HG03025 (cell line): ENCODE data around the gene TMPRSS11B.
"Not testable (repeated sequence)": the region's sequence is repeated elsewhere in the genome, so short reads cannot be mapped to it uniquely, and the experiment has no call there.

Experiments
- ATAC-seq: cut with Tn5 transposase; IDR thresholded peaks from one replicate; pipeline ENCODE4 v1.9.1; 2021; ENCODE audit warnings: mild to moderate bottlenecking, moderate library complexity; ENCODE audit not compliant: unreplicated experiment, low FRiP score

The TMPRSS11B gene, protein sequence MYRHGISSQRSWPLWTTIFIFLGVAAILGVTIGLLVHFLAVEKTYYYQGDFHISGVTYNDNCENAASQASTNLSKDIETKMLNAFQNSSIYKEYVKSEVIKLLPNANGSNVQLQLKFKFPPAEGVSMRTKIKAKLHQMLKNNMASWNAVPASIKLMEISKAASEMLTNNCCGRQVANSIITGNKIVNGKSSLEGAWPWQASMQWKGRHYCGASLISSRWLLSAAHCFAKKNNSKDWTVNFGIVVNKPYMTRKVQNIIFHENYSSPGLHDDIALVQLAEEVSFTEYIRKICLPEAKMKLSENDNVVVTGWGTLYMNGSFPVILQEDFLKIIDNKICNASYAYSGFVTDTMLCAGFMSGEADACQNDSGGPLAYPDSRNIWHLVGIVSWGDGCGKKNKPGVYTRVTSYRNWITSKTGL

DNA sequence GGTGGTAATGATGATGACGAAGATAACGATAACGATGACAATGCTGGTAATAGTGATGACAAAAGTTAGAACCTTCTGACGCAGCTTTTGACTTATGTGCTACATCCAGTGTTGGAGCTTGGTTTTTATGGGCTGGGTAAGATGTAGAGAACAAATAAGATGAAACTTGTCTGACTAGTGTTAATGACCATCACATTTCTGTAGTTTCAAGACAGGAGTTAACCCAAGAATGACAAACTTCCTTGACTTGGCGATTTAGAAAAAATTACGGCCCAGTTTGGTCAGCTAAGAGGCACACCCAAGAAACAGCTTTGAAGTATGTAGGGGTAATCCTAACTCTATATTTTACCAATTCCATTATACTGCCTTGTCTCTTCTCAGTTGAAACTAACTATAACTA is at the start of gene TMPRSS11B:
Gene TMPRSS11B, minus strand, starts transcription at position 101 of the 400 bp plus-strand sequence. CDS start 136 bp downstream, outside the sequence.
- ATAC-seq = no peak

DNA sequence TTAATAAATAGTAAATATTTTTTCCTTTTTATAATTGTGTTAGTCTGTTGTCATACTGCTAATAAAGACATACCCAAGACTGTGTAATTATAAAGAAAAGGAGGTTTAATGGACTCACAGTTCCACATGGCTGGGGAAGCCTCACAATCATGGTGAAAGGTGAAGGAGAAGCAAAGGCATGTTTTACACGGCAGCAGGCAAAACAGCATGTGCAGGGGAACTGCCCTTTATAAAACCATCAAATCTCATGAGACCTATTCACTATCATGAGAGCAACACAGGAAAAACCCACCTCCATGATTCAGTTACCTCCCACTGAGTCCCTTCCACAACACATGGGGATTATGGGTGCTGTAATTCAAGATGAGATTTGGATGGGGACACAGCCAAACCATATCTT is 45.8 kb upstream of the TMPRSS11B start:
- no peak for ATAC-seq

DNA sequence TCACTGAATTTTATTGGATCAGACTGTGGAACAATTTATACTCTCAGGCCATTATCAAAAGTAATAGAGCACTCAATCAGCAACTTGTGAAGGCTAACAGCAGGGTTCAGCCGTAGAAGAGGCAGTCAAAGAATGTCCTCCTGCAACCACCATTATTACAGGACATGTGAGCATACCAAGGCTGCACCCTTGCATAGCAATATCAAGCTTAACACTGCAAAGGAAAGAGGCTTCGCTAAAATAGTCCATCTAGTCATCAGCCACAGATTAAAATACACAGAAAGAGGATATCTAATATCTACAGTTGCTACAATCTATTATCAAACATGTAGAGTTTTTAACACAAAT is 42.9 kb upstream of the TMPRSS11B start:
- ATAC-seq = no peak

DNA sequence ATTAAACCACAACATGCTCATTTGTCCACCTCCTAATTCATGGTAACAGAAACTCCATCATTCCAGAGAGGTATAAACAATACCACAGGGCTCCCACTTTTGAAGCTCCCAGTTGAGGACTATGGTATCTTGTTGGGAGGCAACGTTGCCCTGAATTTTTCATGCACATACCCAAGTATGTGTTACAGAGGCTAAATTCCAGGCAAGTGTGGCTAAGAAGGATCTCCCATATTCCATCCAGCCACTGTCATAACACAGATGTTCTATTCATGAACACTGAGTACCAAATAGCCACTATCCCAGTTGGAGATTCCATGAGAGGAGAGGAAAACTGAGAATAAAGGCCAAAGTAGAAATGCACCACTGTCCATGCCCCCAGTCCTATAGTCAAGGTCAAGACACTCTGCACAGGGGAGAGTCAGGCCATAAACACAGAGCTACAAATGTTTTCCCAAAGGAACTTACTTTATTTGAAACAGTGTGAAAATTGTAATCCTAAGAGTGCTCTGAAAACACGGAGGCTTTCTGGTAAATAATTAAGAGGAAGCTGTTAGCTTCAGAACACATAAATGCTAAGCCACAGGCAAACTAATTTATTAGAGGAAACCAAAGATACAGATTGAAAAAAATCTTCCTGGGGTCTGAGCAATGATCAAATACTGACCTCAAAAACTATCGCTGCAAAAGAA is 42.4 kb upstream of the TMPRSS11B start:
- ATAC-seq = no peak

DNA sequence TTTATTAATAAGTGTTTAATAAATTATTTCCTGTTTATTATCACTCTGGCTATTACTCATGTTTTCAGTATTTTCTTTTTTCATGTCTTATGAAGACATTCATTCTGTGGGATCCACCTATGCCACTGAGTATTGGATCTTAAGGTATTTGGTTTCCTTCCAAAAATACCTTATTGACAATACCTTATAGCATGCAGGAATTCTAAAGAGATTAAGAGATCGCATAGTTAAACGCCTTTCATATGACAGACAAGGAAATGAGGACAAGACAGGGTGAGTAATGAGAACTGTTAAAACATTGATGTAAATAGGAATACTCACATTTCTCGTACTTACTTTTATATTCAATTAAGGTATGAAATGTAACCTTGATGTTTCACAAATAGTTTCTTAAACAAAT is 38.2 kb upstream of the TMPRSS11B start:
- no peak for ATAC-seq

DNA sequence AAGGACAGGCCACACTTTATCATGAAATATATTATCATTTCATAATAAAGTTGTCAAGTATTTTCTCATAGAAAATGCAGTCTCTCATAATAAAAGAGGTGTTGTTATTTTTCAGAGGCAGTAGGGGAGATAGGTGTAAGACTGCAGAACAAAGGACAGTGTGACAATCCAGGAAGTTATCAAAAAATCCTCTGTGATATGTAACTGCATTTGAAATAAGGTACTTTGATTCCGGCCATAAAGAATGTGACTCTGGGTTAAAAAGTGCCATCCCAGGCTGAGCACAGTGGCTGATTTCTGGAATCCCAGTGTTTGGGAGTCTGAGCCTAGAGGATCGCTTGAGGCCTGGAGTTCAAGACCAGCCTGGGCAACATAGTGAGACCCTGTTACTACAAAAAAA is 37.6 kb upstream of the TMPRSS11B start:
- ATAC-seq = no peak

DNA sequence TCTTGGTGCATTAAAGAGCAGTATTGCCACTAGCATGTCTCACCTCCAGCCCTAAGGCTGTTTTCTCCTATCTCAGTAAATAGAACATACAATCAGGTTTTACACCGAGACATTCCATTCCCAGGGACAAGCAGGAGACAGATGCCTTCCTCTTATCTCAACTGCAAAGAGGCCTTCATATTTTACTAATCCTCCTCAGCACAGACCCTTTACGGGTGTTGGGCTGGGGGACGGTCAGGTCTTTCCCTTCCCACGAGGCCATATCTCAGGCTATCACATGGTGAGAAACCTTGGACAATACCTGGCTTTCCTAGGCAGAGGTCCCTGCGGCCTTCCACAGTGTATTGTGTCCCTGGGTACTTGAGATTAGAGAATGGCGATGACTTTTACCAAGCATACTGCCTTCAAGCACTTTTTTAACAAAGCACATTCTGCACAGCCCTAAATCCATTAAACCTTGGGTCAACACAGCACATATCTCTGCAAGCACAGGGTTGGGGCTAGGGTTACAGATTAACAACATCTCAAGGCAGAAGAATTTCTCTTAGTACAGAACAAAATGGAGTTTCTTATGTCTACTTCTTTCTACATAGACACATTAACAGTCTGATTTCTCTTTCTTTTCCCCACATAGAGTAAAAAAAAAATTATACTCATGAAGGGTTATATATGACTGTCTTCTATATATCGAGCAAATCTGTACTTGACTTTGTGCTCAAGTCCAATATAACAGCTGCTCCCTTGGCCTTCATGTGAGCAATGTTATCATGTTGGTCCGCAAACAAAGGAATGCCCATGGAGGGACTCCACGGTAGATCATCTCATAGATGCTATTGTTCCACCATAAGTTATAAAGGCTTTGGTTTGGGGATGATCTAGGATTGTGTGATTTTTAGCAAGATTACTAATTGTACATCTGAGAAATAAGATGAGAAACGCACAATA is 36.6 kb upstream of the TMPRSS11B start:
- ATAC-seq = not testable (repeated sequence)

DNA sequence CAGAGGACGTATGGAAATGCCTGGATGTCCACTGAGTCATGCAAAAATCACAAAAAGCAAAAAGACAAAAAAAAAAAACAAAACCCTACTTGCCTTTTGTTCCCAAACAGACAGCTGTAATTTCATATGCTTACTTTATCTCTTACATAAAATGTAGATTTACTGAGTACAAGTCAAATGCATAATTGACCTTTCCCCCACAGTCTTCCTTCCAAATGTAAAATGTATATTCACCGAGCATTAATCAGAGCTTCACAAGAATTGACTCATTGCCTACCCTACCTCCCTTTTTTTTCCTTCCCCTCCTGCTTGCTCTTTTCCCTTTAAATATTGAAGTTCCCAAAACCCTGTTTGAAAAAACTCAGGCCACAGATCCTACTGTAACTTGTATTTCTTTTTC is 32.5 kb upstream of the TMPRSS11B start:
- ATAC-seq = no peak

DNA sequence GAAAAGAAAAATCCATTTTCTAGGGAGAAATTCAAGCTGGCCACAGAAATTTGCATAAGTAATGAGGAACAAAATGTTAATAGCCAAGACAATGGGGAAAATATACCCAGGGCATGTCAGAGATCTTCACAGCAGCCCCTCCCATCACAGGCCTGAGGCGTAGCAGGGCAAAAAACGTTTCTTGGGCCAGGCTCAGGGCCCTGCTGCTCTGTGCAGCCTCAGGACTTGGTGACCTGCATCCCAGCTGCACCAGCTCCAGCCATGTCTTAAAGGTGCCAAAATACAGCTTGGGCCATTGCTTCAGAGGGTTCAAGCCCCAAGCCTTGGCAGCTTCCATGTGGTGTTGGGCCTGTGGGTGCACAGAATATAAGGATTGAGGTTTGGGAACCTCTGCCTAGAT is 32.1 kb upstream of the TMPRSS11B start:
- no peak for ATAC-seq

DNA sequence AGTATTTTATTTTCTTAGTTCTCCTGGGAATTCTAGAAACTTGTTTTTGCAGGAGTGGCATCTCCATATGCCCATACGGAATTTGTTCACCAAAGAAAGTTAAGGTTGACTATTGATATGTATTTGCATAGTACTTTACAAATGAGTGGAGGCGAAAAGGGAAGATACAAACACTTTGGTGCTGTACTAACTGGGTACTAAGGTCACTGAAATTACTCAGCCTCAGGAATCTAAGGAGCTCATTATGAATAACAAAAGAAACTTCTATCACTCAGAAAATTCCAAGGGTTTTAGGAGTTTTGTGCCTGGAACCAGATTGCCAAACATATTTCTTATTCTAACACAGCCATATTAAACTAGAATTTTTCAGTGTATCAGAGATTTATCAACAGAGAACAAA is 27.4 kb upstream of the TMPRSS11B start:
- no peak for ATAC-seq

DNA sequence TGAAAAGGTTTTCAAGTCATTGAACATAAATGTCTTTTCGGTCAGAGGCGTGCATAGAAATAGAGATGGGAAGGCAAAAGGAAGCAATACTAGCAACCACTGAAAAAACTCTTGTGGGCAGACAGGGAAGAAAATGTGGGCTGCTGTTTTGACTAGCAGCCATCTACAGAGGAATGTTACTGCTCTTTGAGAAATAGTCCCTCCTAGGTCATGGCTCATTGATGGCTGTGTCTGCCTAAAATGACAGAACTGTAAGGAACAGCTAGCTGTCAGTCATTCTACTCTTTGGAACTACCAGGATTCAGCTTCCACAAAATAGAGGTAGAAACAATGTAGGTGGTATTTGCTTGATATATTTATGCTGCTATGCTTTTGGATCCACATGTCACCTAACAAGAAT is 26.9 kb upstream of the TMPRSS11B start:
- peak; percentile 75 for ATAC-seq

DNA sequence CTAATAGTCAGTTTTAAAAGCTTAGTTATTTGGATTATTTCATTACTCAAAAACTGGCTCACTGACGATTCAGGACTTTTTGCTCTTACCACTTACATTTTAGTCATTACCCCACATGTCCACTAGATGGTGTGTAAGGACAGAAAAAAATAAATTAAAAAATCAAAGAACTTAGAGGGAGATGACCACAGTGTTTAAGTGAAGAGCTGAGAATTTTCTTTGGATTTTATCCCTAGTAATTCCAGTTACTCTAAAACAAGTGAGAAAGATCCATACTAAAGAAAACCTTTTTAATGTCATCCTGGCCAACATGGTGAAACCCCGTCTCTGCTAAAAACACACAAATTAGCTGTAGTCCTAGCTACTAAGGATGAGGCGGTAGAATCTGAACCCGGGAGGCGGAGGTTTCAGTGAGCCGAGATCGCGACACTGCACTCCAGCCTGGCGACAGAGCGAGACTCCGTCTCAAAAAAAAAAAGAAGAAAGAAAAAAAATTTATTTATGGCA is 26.4 kb upstream of the TMPRSS11B start:
- peak; percentile 48 for ATAC-seq

DNA sequence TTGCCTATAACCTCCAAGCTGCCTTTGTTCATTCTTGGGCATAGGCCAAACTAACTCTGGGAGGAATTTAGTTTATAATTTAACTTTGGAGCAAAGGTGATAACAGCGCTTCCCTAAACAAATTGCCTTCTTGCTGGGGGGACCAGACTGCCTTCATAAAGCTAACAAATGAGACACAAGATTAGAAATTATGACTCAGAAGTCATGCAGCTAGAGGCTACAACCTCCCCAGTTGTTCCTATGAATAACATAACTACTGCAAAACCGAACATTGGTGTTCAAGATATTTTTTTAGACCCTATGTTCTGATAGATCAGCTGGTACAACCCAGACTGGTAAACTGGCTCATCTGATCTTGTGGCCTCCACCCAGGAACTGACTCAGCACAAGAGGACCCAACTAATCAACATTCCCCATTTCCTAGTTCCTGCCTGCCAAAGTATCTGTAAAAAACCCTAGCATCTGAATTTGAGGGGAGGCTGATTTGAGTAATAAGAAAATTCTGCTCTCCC is 22.0 kb upstream of the TMPRSS11B start:
- ATAC-seq = no peak

DNA sequence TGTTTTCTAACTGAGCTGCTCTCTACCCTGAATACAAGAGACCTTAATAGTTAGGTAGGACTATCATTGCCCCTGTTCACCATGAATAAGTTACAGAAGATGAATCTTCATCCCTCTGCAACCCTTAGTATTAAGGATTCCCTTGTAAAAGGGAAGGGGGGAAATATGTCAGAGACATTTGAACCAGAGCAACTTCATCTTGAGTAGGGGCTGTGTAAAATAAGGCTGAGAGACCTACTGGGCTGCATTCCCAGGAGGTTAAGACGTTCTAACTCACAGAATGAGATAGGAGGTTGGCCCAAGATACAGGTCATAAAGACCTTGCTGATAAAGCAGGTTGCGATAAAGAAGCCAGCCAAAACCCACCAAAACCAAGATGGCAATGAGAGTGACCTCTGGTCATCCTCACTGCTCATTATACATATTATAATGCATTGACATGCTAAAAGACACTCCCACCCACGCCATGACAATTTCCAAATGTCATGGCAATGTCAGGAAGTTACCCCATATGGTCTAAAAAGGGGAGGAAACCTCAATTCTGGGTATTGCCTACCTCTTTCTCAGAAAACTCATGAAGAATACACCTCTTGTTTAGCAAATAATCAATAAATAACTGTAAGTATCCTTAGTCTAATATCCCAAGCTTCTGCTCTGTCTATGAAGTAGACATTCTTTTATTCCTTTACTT is 19.5 kb upstream of the TMPRSS11B start:
- ATAC-seq = no peak

DNA sequence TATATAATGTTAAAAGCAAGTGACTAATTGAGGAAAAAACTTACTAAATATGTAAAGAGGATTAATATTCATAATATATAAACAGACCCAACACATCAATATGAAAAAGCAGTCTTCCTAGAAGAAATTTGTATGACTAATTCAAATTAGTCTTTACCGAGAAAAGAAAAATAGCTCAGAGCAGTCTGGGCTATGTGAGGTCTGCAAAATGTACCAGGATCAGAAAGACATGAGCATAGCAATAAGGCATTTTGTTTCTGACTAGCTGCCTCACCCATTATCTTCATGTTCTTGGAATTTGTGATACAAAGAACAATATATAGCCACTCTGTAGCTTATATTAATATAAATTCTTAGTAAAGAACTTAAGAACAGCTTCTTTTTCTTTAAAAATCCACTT is 13.7 kb upstream of the TMPRSS11B start:
- ATAC-seq = no peak

DNA sequence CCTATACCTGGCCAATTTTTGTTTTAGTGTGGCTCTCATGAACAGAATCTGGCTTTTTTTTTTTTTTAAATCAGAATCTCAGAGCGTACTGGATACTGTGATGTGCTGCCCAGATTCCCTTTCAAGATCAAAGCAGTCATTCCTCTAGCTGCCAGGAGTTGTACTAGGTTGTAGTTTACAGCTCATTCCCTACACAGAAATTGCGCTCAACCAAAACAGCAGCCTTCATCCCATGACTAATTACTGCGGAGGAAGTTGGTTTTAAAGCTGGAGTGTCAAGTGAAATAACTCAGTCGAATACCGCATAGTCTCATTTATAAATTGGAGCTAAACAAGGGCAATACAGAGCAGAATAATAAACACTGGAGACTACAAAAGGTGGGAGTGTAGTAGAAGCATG is 12.2 kb upstream of the TMPRSS11B start:
- no peak for ATAC-seq

DNA sequence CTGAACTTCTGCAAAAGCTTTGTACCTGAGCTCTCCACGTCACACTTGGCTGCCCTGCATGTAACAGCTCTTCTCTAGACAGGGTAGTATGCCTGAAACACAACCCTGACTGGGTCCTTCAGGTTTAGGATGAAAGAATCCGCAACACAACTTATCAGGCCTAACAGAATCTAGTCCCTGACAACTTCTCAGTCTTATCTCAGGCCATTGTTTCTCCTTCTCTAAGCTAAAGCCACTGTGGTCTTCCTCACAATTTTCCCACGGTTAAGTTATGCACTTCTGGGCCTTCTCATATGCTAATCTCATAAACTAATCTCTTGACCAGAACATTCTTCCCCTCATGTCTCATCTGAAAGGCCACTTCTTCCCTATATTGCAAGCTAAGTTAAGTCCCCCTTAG is 10.8 kb upstream of the TMPRSS11B start:
- ATAC-seq = no peak

DNA sequence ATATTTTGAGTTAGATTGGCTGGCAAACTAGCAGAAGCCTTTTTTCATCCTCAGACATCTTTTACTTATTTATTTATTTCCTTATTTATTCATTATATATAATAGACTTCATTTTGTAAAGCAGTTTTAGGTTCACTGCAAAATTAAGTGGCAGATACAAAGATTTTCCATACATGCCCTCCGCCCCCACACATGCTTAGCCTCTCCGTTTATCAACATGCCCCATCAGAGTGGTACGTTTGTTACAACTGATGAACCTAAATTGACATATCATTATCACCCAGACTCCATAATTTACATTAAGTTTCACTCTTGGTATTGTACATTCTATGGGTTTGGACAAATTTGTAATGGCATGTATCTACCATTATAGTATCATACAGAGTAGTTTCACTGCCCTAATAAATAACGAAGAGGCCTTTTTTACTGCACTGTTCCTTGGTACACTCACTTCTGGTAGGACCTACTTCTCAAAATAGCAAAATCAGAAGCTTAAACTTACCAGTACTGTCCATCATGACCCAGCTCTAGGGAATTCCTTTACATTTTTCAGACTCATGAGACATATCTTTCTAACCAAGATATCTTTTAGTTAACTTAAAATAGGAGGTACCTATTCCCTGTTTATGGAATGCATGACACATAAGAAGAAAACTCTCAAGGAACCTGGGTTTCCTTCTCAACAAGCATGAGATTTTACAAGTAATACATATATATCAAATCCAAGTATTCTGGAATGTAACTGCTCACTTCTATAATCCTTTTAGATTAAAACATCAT is 4.8 kb upstream of the TMPRSS11B start:
- ATAC-seq = no peak

DNA sequence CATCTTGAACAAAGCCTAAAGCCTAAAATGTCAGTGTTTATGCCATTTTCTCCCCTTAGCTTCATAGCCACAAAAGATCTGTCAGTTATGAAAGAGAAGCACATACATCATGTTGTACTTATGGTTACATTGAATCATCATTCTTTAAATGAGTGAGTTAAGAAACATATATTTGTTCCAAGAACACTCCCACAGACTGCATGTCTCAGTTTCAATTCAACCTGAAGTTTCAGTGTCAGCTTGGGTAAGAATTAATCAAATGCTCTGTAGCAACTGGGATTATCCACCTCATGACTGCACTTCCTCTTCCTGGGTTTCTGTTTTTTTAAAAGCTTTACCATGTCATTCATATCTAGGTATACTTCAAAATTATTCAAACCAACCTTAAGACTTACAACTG is 3.9 kb upstream of the TMPRSS11B start:
- peak; percentile 89 for ATAC-seq
